GM10266 (cell line): ENCODE measurements around the gene EIF2S3.
A peak's percentile ranks its signal among the peaks of the same experiment; 100 is the strongest.
"Not testable (repeated sequence)": the region's sequence is repeated elsewhere in the genome, so short reads cannot be mapped to it uniquely, and the experiment has no call there.

Experiments used
- DNase-seq: peaks from one replicate; pipeline ENCODE4 v3.0.0; 2012; ENCODE audit errors: extremely low spot score
- CTCF ChIP-seq: IDR thresholded peaks from 2 replicates; pipeline ENCODE4 v1.5.1; 2012; ENCODE audit warnings: mild to moderate bottlenecking, low read depth; ENCODE audit not compliant: control insufficient read depth, insufficient read depth; ENCODE audit errors: missing control alignments

EIF2S3 gene

GRCh38 chrX:24055043-24055356, 244 bp downstream of the EIF2S3 start:
- no peak for DNase-seq
- TF ChIP-seq CTCF, result no peak

- no peak for DNase-seq
- TF ChIP-seq CTCF, result no peak
Measured at GRCh38 chrX:24063488-24063887, 8.7 kb downstream of the EIF2S3 start.

GRCh38 chrX:24069877-24070276, 15.1 kb downstream of the EIF2S3 start:
- TF ChIP-seq CTCF, result no peak
- no peak for DNase-seq

- no peak for DNase-seq
- TF ChIP-seq CTCF, result no peak
Measured at GRCh38 chrX:24079411-24079810, 24.7 kb downstream of the EIF2S3 start.

- not testable (repeated sequence) for DNase-seq
Measured at GRCh38 chrX:24080245-24080644, 25.5 kb downstream of the EIF2S3 start.

GRCh38 chrX:24080704-24081103, 25.9 kb downstream of the EIF2S3 start:
- DNase-seq, result peak; percentile 28
- no peak for TF ChIP-seq CTCF

GRCh38 chrX:24081661-24082154, 27.0 kb downstream of the EIF2S3 start:
- TF ChIP-seq CTCF, result peak; percentile 52
- no peak for DNase-seq

- no peak for TF ChIP-seq CTCF
- no peak for DNase-seq
Measured at GRCh38 chrX:24082447-24082846, 27.7 kb downstream of the EIF2S3 start.
